Gastrocnemius medialis (tissue), 4 donors: ENCODE measurements around the gene ATOH8. TPM values are rescaled to one million over a fixed set of nuclear protein-coding genes. Genes with fewer than 3 reads are reported as not detected.

Source experiments
- ATAC-seq, 2 donors: fragments of 150-250 bp; one replicate each; pipeline ENCODE4 v1.9.1; 2016
- DNase-seq, 2 donors: peaks; one replicate each; pipeline ENCODE4 v3.0.0-alpha.2; 2019
- H3K27ac ChIP-seq, 4 donors: fragments of 200-600 bp; sonication (generic); 1 replicate in 1 of 4; 2 replicates in 3 of 4; pipeline ENCODE4 v1.5.1; 2016 to 2018; ENCODE audit warnings: mild to moderate bottlenecking in 2 of 4, moderate library complexity in 1 of 4
- H3K27me3 ChIP-seq, 3 donors: fragments of 200-600 bp; sonication (generic) in 2 of 3; 1 replicate in 1 of 3; 2 replicates in 2 of 3; pipeline versions ENCODE4 v1.5.1 to v1.6.0; 2016 to 2019; ENCODE audit warnings: mild to moderate bottlenecking in 1 of 3, moderate library complexity in 1 of 3
- H3K36me3 ChIP-seq, 2 donors: fragments of 200-600 bp; sonication (generic) in 1 of 2; one replicate each; pipeline ENCODE4 v1.5.1; 2017 to 2018
- H3K4me1 ChIP-seq, 2 donors: fragments of 200-600 bp; sonication (generic) in 1 of 2; one replicate each; pipeline ENCODE4 v1.5.1; 2016 to 2017; ENCODE audit warnings: mild to moderate bottlenecking in 2 of 2
- H3K4me3 ChIP-seq, 4 donors: fragments of 200-600 bp; sonication (generic) in 3 of 4; 1 replicate in 1 of 4; 2 replicates in 3 of 4; pipeline ENCODE4 v1.5.1; 2016 to 2019; ENCODE audit warnings: mild to moderate bottlenecking in 2 of 4
- H3K9me3 ChIP-seq, 3 donors: fragments of 200-600 bp; sonication (generic) in 2 of 3; 1 replicate in 1 of 3; 2 replicates in 2 of 3; pipeline ENCODE4 v1.5.1; 2016 to 2019
- CTCF ChIP-seq, 5 experiments: fragments of 450-650 bp in 3 of 5; fragments of 200-600 bp in 2 of 5; sonication (generic) in 2 of 5; IDR thresholded peaks in 4 of 5; conservative IDR thresholded peaks in 1 of 5; 1 replicate in 4 of 5; 2 replicates in 1 of 5; pipeline ENCODE4 v1.5.1; 2016 to 2019; ENCODE audit warnings: antibody characterized with exemption in 5 of 5, mild to moderate bottlenecking in 3 of 5, moderate library complexity in 3 of 5
- POLR2A ChIP-seq, 2 donors: fragments of 450-650 bp; IDR thresholded peaks; one replicate each; pipeline ENCODE4 v1.6.1; 2017; ENCODE audit warnings: antibody characterized with exemption in 2 of 2, mild to moderate bottlenecking in 2 of 2, moderate library complexity in 2 of 2
- in situ Hi-C, 4 donors: fragments of 200-750 bp; cut with MboI; loops; one replicate each; pipeline versions ENCODE4 v1.15.0 to v1.8.0; 2017; ENCODE audit warnings: low sequenced_read_pairs in 4 of 4
- intact Hi-C: fragments of 100-400 bp; cut with DNase I; formaldehyde crosslinking; loops from one replicate; pipeline ENCODE4 v1.15.1; 2023; ENCODE audit warnings: low total_unique reads
- total RNA-seq, 4 donors: library from RNA; depleted of rRNA; stranded (reverse); fragments of >200 nt; gene quantifications; one replicate each; pipeline versions ENCODE4 v1.1.0 to v1.2.3, GENCODE V29; 2016

ATOH8 gene
- total RNA-seq, 4 donors from 2014 or later: 122 to 266 (median 150) TPM

GRCh38 chr2:85789271-85789670 lies 35.5 kb downstream of the ATOH8 start:
- TF ChIP-seq CTCF (IDR thresholded peaks at IDR 0.05 in 4 of 5, conservative IDR thresholded peaks at IDR 0.05 in 1 of 5) (no peak), POLR2A (IDR thresholded peaks at IDR 0.05) (no peak)

GRCh38 chr2:85790032-85790431 lies 36.2 kb downstream of the ATOH8 start:
- Histone ChIP-seq H3K4me3 (no peak overlapping the region), H3K27me3 (no peaks in the 10 kb centered on the region), H3K27ac (no peak overlapping the region), H3K9me3 (no peaks in the 10 kb centered on the region), H3K36me3 (peaks cover 4 to 20% of the 10 kb centered on the region in 2 donors), H3K4me1 (peaks cover 29 to 44% of the 10 kb centered on the region in 2 donors)
- in situ Hi-C loops: loop anchor here in 1 of 4 donors (10.0 kb wide), 1 partner anchor 45 kb away; no protein-coding TSS in a partner anchor
- intact Hi-C loops: no loop called here
- peak in 1 of 2 donors; percentile 8 for DNase-seq
- TF ChIP-seq CTCF (IDR thresholded peaks at IDR 0.05 in 4 of 5, conservative IDR thresholded peaks at IDR 0.05 in 1 of 5) (no peak), POLR2A (IDR thresholded peaks at IDR 0.05) (no peak)
- no peak for ATAC-seq

More at GRCh38 chr2:85789271-85789670, 35.5 kb downstream of the ATOH8 start:
- H3K4me3 ChIP-seq: no peak overlapping the region
- peaks cover 4 to 20% of the 10 kb centered on the region in 2 donors for H3K36me3 ChIP-seq
- no peak for ATAC-seq
- H3K27me3 ChIP-seq: no peaks in the 10 kb centered on the region
- no peaks in the 10 kb centered on the region for H3K9me3 ChIP-seq
- H3K4me1 ChIP-seq: peaks cover 37 to 41% of the 10 kb centered on the region in 2 donors
- in situ Hi-C loops: no loop called here
- no peak overlapping the region for H3K27ac ChIP-seq
- intact Hi-C loops: no loop called here
- no peak for DNase-seq

GRCh38 chr2:85790499-85791188 lies 36.9 kb downstream of the ATOH8 start:
- Histone ChIP-seq H3K4me1 (peaks cover 29 to 44% of the 10 kb centered on the region in 2 donors), H3K9me3 (no peaks in the 10 kb centered on the region), H3K27ac (no peak overlapping the region), H3K36me3 (peaks cover 4 to 20% of the 10 kb centered on the region in 2 donors), H3K4me3 (no peak overlapping the region), H3K27me3 (no peaks in the 10 kb centered on the region)
- ATAC-seq (no peak), DNase-seq (peak in 1 of 2 donors; percentile 8)
- TF ChIP-seq POLR2A (IDR thresholded peaks at IDR 0.05): no peak
- TF ChIP-seq CTCF (IDR thresholded peaks at IDR 0.05 in 4 of 5, conservative IDR thresholded peaks at IDR 0.05 in 1 of 5): no peak
- in situ Hi-C loops: loop anchor here in 1 of 4 donors (10.0 kb wide), 1 partner anchor 46 kb away; no protein-coding TSS in a partner anchor
- intact Hi-C loops: no loop called here

- no peaks in the 10 kb centered on the region for H3K27me3 ChIP-seq
- no peak overlapping the region for H3K4me3 ChIP-seq
- H3K36me3 ChIP-seq: peaks cover 4 to 11% of the 10 kb centered on the region in 2 donors
- no peak for TF ChIP-seq POLR2A (IDR thresholded peaks at IDR 0.05)
- TF ChIP-seq CTCF (IDR thresholded peaks at IDR 0.05 in 4 of 5, conservative IDR thresholded peaks at IDR 0.05 in 1 of 5): no peak
- in situ Hi-C loops: loop anchor here in 1 of 4 donors (10.0 kb wide), 1 partner anchor 47 kb away; no protein-coding TSS in a partner anchor
- no peaks in the 10 kb centered on the region for H3K9me3 ChIP-seq
- intact Hi-C loops: no loop called here
- H3K4me1 ChIP-seq: peaks cover 42 to 50% of the 10 kb centered on the region in 2 donors
- DNase-seq (no peak), ATAC-seq (peak in 1 of 2 donors; percentile 12)
- H3K27ac ChIP-seq: peak overlapping the region; percentile 16 to 54 (median 44)
Measured at GRCh38 chr2:85791704-85792565, 38.1 kb downstream of the ATOH8 start.
